Hepatocyte (in vitro differentiated cells): Measurements from ENCODE around the gene C6orf163. TPM values are rescaled to one million over a fixed set of nuclear protein-coding genes. Genes with fewer than 3 reads are reported as not detected.

Experiments
- DNase-seq: peaks from one replicate; pipeline ENCODE4 v3.0.0-alpha.2; 2016; ENCODE audit warnings: low spot score
- H2AFZ ChIP-seq: fragments of 200-600 bp; sonication (generic); 2 replicates; pipeline ENCODE4 v1.6.0; 2016; ENCODE audit warnings: antibody characterized with exemption, mild to moderate bottlenecking
- H3K27ac ChIP-seq: fragments of 200-600 bp; sonication (generic); 2 replicates; pipeline ENCODE4 v1.5.1; 2016; ENCODE audit warnings: mild to moderate bottlenecking
- H3K27me3 ChIP-seq: fragments of 200-600 bp; sonication (generic); 2 replicates; pipeline ENCODE4 v1.6.1; 2016
- H3K36me3 ChIP-seq: fragments of 200-600 bp; sonication (generic); replicated peaks from 2 replicates; pipeline ENCODE4 v1.5.1; 2016; ENCODE audit warnings: low read depth; ENCODE audit not compliant: insufficient read depth
- H3K4me1 ChIP-seq: fragments of 200-600 bp; sonication (generic); 2 replicates; pipeline ENCODE4 v1.5.1; 2016; ENCODE audit warnings: mild to moderate bottlenecking, moderate library complexity; ENCODE audit not compliant: insufficient read depth
- H3K4me2 ChIP-seq: fragments of 200-600 bp; sonication (generic); 2 replicates; pipeline ENCODE4 v1.6.0; 2016
- H3K4me3 ChIP-seq: fragments of 200-600 bp; sonication (generic); 2 replicates; pipeline ENCODE4 v1.5.1; 2016; ENCODE audit warnings: mild to moderate bottlenecking
- H3K79me2 ChIP-seq: fragments of 200-600 bp; sonication (generic); 2 replicates; pipeline ENCODE4 v1.6.0; 2017; ENCODE audit warnings: mild to moderate bottlenecking
- H3K9me2 ChIP-seq: fragments of 200-600 bp; sonication (generic); replicated peaks from 2 replicates; pipeline ENCODE4 v1.6.0; 2017; ENCODE audit warnings: mild to moderate bottlenecking; ENCODE audit not compliant: insufficient read depth
- H3K9me3 ChIP-seq: fragments of 200-600 bp; sonication (generic); 2 replicates; pipeline ENCODE4 v1.5.1; 2016; ENCODE audit warnings: low read depth, mild to moderate bottlenecking
- H4K20me1 ChIP-seq: fragments of 200-600 bp; sonication (generic); 2 replicates; pipeline ENCODE4 v1.6.0; 2016; ENCODE audit warnings: mild to moderate bottlenecking; ENCODE audit not compliant: insufficient read depth, poor library complexity, severe bottlenecking
- EZH2 ChIP-seq: fragments of 200-600 bp; sonication (generic); IDR thresholded peaks from 2 replicates; pipeline ENCODE4 v1.6.1; 2016; ENCODE audit warnings: antibody characterized with exemption, mild to moderate bottlenecking, borderline replicate concordance
- EZH2phosphoT487 ChIP-seq: fragments of 200-600 bp; sonication (generic); IDR thresholded peaks from one replicate; pipeline ENCODE4 v1.6.1; 2018; ENCODE audit warnings: antibody characterized with exemption, mild to moderate bottlenecking, low read depth, moderate library complexity; ENCODE audit not compliant: unreplicated experiment, severe bottlenecking
- WGBS: methylation state at CpG from one replicate; pipeline ENCODE4 v1.1.6; 2016; ENCODE audit warnings: low lambda C conversion rate; ENCODE audit errors: missing lambda C conversion rate; 5-methylcytosine and 5-hydroxymethylcytosine counted together
- polyA plus RNA-seq: library from polyadenylated mRNA; unstranded; fragments of >200 nt; fragmentation: Nextera tagmentation; extraction: Ambion mirVana; gene quantifications from 2 replicates; pipeline ENCODE4 v1.2.1, GENCODE V29; 2016
- total RNA-seq: library from RNA; depleted of rRNA; stranded (reverse); fragments of >200 nt; gene quantifications from 2 replicates; pipeline ENCODE4 v1.2.3, GENCODE V29; 2014
- TF ChIP-seq, protein P1 (sequence below): fragments of 200-600 bp; sonication (generic); IDR thresholded peaks from 2 replicates; pipeline ENCODE4 v1.5.1; 2016; ENCODE audit warnings: antibody characterized with exemption, mild to moderate bottlenecking; ENCODE audit not compliant: poor library complexity

C6orf163 gene
- total and polyA plus RNA-seq, 2 experiments from 2014 or later: 0.64 to 1.3 TPM

DNA sequence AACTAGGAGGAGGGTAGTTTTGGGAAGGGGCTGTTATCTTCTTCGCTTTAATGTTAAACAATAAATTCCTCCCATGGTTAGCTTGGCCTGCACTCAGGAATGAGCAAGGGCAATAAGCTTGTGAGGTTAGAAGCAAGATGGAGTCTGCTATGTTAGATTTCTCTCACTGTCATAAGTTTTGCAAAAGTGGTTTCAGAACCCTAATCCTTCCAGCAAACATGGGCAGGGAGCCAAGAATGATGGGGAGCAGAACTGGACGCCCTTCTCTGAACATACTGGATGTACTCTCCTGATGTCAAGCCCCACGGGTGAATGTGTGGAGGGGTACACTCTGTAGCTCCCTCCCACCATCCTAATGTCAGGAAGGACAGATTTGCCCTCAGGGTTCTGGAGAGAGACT lies 22.3 kb downstream of the C6orf163 start:
- Histone ChIP-seq H3K27me3 (no peaks in the 10 kb centered on the region), H3K79me2 (no peaks in the 10 kb centered on the region), H2AFZ (no peak overlapping the region), H3K4me2 (no peak overlapping the region), H3K36me3 (no peaks in the 10 kb centered on the region), H3K27ac (no peak overlapping the region), H4K20me1 (no peaks in the 10 kb centered on the region), H3K9me3 (no peaks in the 10 kb centered on the region), H3K4me1 (no peaks in the 10 kb centered on the region), H3K9me2 (no peaks in the 10 kb centered on the region), H3K4me3 (no peak overlapping the region)
- WGBS: 94% methylated on average over 3 of the region's 3 CpGs
- TF ChIP-seq EZH2: no peak
- TF ChIP-seq, protein P1, sequence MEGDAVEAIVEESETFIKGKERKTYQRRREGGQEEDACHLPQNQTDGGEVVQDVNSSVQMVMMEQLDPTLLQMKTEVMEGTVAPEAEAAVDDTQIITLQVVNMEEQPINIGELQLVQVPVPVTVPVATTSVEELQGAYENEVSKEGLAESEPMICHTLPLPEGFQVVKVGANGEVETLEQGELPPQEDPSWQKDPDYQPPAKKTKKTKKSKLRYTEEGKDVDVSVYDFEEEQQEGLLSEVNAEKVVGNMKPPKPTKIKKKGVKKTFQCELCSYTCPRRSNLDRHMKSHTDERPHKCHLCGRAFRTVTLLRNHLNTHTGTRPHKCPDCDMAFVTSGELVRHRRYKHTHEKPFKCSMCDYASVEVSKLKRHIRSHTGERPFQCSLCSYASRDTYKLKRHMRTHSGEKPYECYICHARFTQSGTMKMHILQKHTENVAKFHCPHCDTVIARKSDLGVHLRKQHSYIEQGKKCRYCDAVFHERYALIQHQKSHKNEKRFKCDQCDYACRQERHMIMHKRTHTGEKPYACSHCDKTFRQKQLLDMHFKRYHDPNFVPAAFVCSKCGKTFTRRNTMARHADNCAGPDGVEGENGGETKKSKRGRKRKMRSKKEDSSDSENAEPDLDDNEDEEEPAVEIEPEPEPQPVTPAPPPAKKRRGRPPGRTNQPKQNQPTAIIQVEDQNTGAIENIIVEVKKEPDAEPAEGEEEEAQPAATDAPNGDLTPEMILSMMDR: no peak
- DNase-seq: no peak

DNA sequence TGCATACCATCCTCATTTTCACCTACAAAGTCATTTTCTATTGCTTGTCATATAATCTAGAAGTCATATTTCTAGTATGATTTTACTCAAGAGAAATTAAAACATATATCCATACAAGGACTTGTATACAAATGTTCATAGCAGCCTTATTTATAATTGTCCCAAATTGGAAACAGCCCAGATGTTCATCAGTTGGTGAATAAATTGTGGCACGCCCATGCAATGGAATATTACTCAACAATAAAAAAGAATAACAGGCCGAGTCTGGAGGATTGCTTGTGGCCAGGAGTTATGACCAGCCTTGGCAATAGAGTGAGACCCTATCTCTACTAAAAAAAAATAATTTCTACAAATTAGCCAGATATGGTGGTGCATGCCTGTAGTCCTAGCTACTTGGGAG lies 28.8 kb downstream of the C6orf163 start:
- no peaks in the 10 kb centered on the region for H3K36me3 ChIP-seq
- H3K4me2 ChIP-seq: no peak overlapping the region
- no peaks in the 10 kb centered on the region for H3K9me3 ChIP-seq
- DNase-seq: no peak
- H3K27ac ChIP-seq: no peak overlapping the region
- H4K20me1 ChIP-seq: no peaks in the 10 kb centered on the region
- H3K79me2 ChIP-seq: no peaks in the 10 kb centered on the region
- no peaks in the 10 kb centered on the region for H3K27me3 ChIP-seq
- no peaks in the 10 kb centered on the region for H3K4me1 ChIP-seq
- TF ChIP-seq EZH2 (no peak), EZH2phosphoT487 (no peak)
- TF ChIP-seq, protein P1: no peak
- WGBS: 100% methylated on average over 2 of the region's 2 CpGs
- no peak overlapping the region for H3K4me3 ChIP-seq
- no peak overlapping the region for H2AFZ ChIP-seq
- no peaks in the 10 kb centered on the region for H3K9me2 ChIP-seq

DNA sequence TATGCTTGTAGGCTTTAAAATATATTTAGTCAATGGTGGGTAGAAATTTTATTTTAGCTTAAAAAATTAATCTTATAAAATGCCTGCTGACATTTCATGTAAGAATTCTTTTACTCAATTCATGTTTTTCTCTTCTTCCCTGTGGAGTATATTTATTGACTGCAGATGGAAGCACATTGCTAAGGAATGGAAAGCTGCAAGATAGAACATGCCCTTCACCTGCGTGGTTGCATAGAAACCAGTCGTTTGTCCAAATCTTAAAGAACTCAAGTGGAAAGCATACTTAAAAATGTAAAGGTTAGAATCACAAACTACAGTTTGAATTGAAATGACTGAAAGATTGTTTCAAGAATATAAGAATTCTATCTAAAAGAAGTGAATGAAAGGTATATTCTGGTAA lies 30.7 kb downstream of the C6orf163 start:
- no peaks in the 10 kb centered on the region for H3K9me2 ChIP-seq
- no peak for DNase-seq
- H3K9me3 ChIP-seq: no peaks in the 10 kb centered on the region
- H2AFZ ChIP-seq: no peak overlapping the region
- no peaks in the 10 kb centered on the region for H3K79me2 ChIP-seq
- no peaks in the 10 kb centered on the region for H3K36me3 ChIP-seq
- H4K20me1 ChIP-seq: no peaks in the 10 kb centered on the region
- no peak overlapping the region for H3K27ac ChIP-seq
- H3K4me3 ChIP-seq: no peak overlapping the region
- no peaks in the 10 kb centered on the region for H3K4me1 ChIP-seq
- H3K27me3 ChIP-seq: no peaks in the 10 kb centered on the region
- WGBS: 93% methylated on average over 2 of the region's 2 CpGs
- no peak for TF ChIP-seq EZH2
- no peak for TF ChIP-seq EZH2phosphoT487
- TF ChIP-seq, protein P1: no peak
- H3K4me2 ChIP-seq: no peak overlapping the region

DNA sequence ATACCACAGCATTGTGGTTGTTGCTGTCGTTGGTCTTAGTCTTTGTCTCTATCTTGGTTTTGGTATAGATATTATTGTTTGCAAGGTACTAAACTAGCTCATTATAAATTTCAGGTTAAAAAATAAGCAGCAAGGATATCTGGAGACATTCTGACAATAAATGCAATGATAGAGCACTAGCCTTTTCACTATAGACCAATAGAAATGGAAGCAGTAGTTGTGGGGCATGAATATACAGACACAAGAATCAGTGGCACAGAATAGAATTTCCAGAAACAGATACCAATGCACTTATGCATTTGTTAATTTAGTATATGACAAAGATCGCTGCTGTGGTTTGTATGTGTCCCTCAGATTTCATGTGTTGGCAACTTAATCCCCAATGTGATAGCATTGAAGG lies 32.0 kb downstream of the C6orf163 start:
- H3K4me2 ChIP-seq: no peak overlapping the region
- no peaks in the 10 kb centered on the region for H3K36me3 ChIP-seq
- no peaks in the 10 kb centered on the region for H3K27me3 ChIP-seq
- DNase-seq: no peak
- no peaks in the 10 kb centered on the region for H3K9me2 ChIP-seq
- WGBS: 98% methylated on average over 2 of the region's 2 CpGs
- no peak overlapping the region for H3K27ac ChIP-seq
- TF ChIP-seq EZH2phosphoT487 (no peak), EZH2 (no peak)
- TF ChIP-seq, protein P1: no peak
- no peaks in the 10 kb centered on the region for H3K4me1 ChIP-seq
- H3K9me3 ChIP-seq: no peaks in the 10 kb centered on the region
- no peak overlapping the region for H2AFZ ChIP-seq
- H3K79me2 ChIP-seq: no peaks in the 10 kb centered on the region
- H4K20me1 ChIP-seq: no peaks in the 10 kb centered on the region
- no peak overlapping the region for H3K4me3 ChIP-seq
